NCI-H446 (cell line): ENCODE data around the gene NUP62.

Experiments
- DNase-seq, 2 experiments: peaks; one replicate each; lab custom pipeline; 2025; lab: John Stamatoyannopoulos, UW

Gene NUP62

GRCh38 chr19:49880162-49880869, 49.0 kb downstream of the NUP62 start:
- no peak for DNase-seq

DNA sequence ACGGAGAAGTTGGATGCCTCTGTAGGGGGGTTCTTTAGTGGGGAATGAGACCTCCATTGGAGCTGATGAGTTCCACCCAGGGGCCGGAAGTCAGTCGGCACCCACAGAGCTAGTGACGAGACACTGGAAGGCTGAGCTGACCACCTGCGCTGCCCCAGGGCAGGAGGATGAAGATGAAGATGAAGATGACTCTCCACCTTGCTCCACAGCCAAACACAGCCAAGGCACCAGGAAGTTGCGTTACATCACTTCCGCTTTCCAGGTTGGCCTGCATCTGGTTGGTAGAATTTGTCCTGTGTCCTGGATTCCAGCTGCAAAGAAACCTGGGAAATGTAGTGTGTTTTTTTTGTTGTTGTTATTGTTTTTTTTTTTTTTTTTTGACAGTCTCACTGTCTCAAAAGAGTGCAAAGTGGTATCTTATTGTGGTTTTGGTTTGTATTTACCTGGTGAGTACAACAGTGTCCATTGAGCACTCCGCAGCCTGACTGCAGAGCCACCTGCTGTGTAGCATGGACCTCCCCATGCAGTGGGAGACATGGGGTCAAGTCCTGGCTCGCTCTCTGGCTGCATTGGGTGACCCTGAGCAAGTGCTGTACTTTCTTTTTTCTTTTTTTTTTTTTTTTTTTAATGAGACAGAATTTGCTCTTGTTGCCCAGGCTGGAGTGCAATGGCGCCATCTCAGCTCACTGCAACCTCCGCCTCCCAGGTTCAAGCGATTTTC, 49.9 kb downstream of the NUP62 start:
- no peak for DNase-seq

DNA sequence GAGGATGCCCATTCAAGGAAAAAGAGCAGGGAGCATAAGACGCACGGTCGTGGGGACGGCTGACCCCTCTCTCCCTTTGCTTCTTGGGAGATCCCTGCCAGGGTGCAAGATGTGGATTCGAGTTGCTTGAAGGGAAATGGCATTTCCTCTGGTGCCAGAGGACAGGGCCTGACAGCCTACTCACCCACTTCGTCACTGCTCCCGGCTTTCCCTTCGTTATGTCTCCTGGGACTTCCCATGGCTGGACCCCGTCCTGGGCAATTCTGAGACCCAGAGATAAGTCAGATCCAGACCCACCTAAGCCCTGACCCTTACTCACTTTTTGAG, 50.6 kb downstream of the NUP62 start:
- no peak for DNase-seq

- DNase-seq, result peak; percentile 98 to 99
Observed at GRCh38 chr19:49877879-49878743, 51.2 kb downstream of the NUP62 start.

- peak; percentile 99 to 100 for DNase-seq
Observed at GRCh38 chr19:49877020-49877878, 52.1 kb downstream of the NUP62 start, which contains the start of the genes AKT1S1 and TBC1D17. AKT1S1 (minus strand) TSS chr19:49877355; CDS start chr19:49873295, 4,060 bp downstream. TBC1D17 (plus strand) TSS chr19:49877702; CDS start chr19:49877724, 22 bp downstream.

DNA sequence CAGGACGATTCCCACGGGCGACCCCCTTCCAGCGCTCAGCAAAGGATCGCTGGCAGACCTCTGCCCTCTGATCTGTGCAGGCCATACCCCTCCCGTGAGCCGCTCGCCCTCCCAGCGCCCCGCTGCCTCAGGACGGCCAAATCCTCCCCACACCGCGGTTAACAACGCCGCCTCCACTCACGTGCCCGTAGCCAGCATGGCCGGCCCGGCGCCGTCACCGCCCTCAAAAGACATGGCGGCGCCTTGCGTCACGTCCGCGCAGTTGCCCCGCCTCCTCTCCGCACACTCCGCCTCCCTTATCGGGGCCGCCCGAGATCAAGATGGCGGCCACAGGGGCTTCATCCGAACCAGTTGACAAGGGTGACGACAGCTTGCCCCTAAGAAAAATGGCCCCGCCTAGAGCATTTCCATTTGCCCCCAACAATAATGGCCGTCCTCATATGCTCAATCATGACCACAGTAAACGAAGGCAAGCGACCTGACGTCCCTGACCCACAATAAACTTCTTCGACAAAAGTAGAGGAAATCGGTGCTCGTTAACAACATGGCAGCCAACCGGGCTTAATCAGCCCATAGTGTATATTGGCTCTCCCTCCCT, 52.8 kb downstream of the NUP62 start:
- peak; percentile 99 for DNase-seq

- peak; percentile 21 to 77 for DNase-seq
Observed at GRCh38 chr19:49875857-49876421, 53.4 kb downstream of the NUP62 start.

- no peak for DNase-seq
Observed at GRCh38 chr19:49875177-49875576, 54.1 kb downstream of the NUP62 start.

GRCh38 chr19:49874503-49875157, 54.7 kb downstream of the NUP62 start:
- DNase-seq, result no peak

DNA sequence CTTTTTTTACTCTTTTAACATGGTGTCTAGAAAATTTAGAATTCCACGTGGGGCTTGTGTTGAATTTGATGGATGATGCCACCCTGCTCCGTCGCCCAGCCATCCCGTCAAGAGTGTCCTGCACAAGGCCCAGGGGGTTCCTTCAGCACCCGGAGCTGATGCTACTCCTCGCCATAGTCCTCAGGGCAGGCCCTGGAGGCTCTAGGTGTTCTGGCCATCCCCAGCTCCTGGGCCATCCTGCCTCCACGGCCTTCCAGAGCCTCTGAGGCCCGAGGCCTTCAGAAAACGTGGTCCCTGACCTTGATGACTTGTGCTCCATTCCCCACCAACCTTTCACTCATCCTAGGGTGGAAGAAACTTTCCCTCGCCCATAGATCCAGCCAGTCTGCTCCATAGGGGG, 55.5 kb downstream of the NUP62 start:
- DNase-seq, result no peak

GRCh38 chr19:49873129-49873521, 56.2 kb downstream of the NUP62 start:
- DNase-seq, result no peak

GRCh38 chr19:49872245-49873128, 56.8 kb downstream of the NUP62 start:
- DNase-seq, result no peak

GRCh38 chr19:49871349-49871985, 57.8 kb downstream of the NUP62 start:
- DNase-seq, result no peak

GRCh38 chr19:49870309-49870901, 58.9 kb downstream of the NUP62 start:
- no peak for DNase-seq

GRCh38 chr19:49869484-49870308, 59.6 kb downstream of the NUP62 start:
- peak; percentile 99 to 100 for DNase-seq

GRCh38 chr19:49869009-49869483, 60.3 kb downstream of the NUP62 start:
- no peak for DNase-seq
